HFFc6 (cell line): ENCODE results near the gene FGFR3. TPM values are rescaled to one million over a fixed set of nuclear protein-coding genes. Genes with fewer than 3 reads are reported as not detected.
A peak's percentile ranks its signal among the peaks of the same experiment; 100 is the strongest.

Experiments
- DNase-seq: peaks from one replicate; pipeline ENCODE4 v3.0.0-alpha.2; 2018
- H3K27ac Mint-ChIP-seq: 2 replicates; pipeline ENCODE4 v1.8.0; 2020; ENCODE audit warnings: mild to moderate bottlenecking, mixed read lengths
- H3K27me3 Mint-ChIP-seq: 2 replicates; pipeline ENCODE4 v1.8.0; 2021; ENCODE audit warnings: mild to moderate bottlenecking, moderate library complexity, mixed read lengths; ENCODE audit not compliant: insufficient read depth
- H3K36me3 Mint-ChIP-seq: 2 replicates; pipeline ENCODE4 v1.8.0; 2021; ENCODE audit warnings: low read depth, mixed read lengths
- H3K4me1 Mint-ChIP-seq: 2 replicates; pipeline ENCODE4 v1.8.0; 2020; ENCODE audit warnings: low read depth, mixed read lengths
- H3K4me3 Mint-ChIP-seq: 2 replicates; pipeline ENCODE4 v1.8.0; 2020; ENCODE audit warnings: mild to moderate bottlenecking, moderate library complexity, mixed read lengths
- H3K9me3 Mint-ChIP-seq: 2 replicates; pipeline ENCODE4 v1.8.0; 2020; ENCODE audit warnings: mild to moderate bottlenecking, mixed read lengths
- total RNA-seq, 6 experiments: library from RNA; stranded (reverse); fragmentation: NEBNext Ultra II Directional; extraction: Animal tissue kit (Norgen Biotek cat#: 25700); gene quantifications; 2 replicates in 1 of 6; 3 replicates in 5 of 6; pipeline ENCODE4 v1.2.3, GENCODE V29; 2021
- TF ChIP-seq, protein P1 (sequence below): fragments of 200-600 bp; sonication (generic); IDR thresholded peaks from 2 replicates; pipeline ENCODE4 v1.5.0; 2021; ENCODE audit warnings: antibody characterized with exemption, mild to moderate bottlenecking

FGFR3 gene
- total RNA-seq, 6 experiments from 2014 or later = 0.59 to 1.6 (median 0.75) TPM

DNA sequence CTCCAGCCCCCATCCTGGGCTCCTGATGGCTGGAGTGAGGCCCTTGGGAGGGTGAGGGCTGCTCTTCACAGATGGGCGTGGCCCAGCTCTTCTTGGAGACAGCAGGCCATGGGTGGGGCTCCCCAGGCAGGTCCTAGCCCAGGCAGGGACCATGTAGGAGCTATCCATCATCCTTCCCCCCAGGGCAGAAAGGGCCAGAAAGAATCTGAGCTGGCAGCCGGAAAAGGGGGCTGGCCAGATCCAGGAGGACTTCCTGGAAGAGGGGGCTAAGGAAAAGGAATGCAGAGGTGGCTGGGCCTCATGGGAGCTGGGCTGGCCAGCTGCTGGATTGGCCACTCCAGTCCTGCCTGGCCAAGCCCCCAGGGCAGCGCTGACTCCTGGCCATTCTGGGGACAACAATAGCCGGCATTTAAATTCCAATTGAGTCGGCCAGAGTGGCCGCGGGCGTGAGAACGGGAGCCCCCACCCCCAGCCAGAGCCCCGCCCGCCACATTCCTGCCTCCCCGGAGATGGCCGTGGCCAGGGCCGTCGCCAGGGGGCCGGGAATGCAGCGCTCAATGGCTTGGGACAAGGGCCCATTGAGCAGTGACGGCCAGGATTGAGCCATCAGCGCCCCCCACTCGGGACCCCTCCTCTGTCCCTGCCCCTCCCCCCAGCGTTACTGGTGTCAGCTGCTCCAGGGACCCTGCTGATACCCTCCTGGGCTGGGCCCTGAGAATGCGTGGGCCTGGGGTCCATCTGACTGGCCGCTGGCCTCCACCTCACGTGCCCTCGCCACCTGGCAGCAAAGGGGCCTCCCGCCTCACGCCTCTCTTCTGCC is 15.1 kb upstream of the FGFR3 start:
- H3K9me3 Mint-ChIP-seq = no peaks in the 10 kb centered on the region
- no peaks in the 10 kb centered on the region for H3K36me3 Mint-ChIP-seq
- no peak overlapping the region for H3K27ac Mint-ChIP-seq
- peak; percentile 56 for DNase-seq
- no peaks in the 10 kb centered on the region for H3K4me1 Mint-ChIP-seq
- no peak overlapping the region for H3K4me3 Mint-ChIP-seq
- TF ChIP-seq, protein P1, sequence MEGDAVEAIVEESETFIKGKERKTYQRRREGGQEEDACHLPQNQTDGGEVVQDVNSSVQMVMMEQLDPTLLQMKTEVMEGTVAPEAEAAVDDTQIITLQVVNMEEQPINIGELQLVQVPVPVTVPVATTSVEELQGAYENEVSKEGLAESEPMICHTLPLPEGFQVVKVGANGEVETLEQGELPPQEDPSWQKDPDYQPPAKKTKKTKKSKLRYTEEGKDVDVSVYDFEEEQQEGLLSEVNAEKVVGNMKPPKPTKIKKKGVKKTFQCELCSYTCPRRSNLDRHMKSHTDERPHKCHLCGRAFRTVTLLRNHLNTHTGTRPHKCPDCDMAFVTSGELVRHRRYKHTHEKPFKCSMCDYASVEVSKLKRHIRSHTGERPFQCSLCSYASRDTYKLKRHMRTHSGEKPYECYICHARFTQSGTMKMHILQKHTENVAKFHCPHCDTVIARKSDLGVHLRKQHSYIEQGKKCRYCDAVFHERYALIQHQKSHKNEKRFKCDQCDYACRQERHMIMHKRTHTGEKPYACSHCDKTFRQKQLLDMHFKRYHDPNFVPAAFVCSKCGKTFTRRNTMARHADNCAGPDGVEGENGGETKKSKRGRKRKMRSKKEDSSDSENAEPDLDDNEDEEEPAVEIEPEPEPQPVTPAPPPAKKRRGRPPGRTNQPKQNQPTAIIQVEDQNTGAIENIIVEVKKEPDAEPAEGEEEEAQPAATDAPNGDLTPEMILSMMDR = peak; percentile 41; the same call in 1 of the 2 replicates
- H3K27me3 Mint-ChIP-seq = peaks cover 4% of the 10 kb centered on the region

GRCh38 chr4:1778642-1779392 is 14.3 kb upstream of the FGFR3 start:
- Mint-ChIP-seq H3K4me3 (no peak overlapping the region), H3K9me3 (no peaks in the 10 kb centered on the region), H3K27ac (no peak overlapping the region), H3K27me3 (peaks cover 4% of the 10 kb centered on the region), H3K4me1 (no peaks in the 10 kb centered on the region), H3K36me3 (no peaks in the 10 kb centered on the region)
- TF ChIP-seq, protein P1 = no peak
- no peak for DNase-seq

DNA sequence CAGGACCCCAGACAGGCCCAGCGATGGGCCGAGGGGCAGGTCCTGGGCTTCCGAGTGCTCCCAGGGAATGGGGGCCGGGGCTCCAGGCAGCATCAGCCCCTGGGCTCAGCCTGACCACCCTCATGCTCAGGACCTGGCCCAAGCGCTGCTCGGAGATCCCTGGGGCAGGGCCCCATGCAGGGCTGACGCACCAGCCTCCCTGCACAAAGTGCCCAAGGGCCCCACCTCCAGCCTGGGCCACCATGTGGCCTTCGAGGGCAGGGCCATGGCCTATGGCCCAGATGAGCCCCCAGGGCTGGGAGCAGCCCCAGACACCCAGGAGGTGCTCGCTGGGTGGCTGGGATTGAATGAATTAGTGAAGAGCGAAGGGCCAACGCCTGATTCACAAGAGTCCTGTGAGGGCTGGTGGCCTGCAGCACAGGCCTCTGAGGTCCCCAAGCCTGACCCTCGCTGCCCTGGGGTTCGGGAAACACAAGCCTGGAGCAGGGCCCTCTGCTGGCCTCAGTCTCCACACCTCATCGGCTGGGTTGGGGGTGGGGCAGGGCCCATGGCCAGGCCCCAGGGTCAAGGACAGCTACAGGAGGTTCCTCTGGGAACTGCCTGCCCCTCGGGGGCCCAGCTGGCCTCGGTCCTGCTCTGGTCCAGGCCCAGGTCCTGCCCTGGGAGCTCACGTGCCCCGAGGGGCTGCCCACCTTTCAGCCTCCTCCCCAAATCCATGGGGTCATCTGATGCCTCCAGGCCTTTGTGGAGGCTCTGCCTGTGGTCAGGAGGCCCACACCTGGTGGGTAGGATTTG is 13.3 kb upstream of the FGFR3 start:
- no peaks in the 10 kb centered on the region for H3K36me3 Mint-ChIP-seq
- no peak overlapping the region for H3K4me3 Mint-ChIP-seq
- no peaks in the 10 kb centered on the region for H3K9me3 Mint-ChIP-seq
- TF ChIP-seq, protein P1 = no peak
- H3K27me3 Mint-ChIP-seq = peaks cover 4% of the 10 kb centered on the region
- no peak overlapping the region for H3K27ac Mint-ChIP-seq
- H3K4me1 Mint-ChIP-seq = no peaks in the 10 kb centered on the region
- DNase-seq = no peak

GRCh38 chr4:1780435-1780834 is 12.7 kb upstream of the FGFR3 start:
- H3K4me3 Mint-ChIP-seq = no peak overlapping the region
- DNase-seq = no peak
- H3K36me3 Mint-ChIP-seq = no peaks in the 10 kb centered on the region
- H3K27me3 Mint-ChIP-seq = peaks cover 4% of the 10 kb centered on the region
- no peaks in the 10 kb centered on the region for H3K9me3 Mint-ChIP-seq
- no peaks in the 10 kb centered on the region for H3K4me1 Mint-ChIP-seq
- no peak overlapping the region for H3K27ac Mint-ChIP-seq
- TF ChIP-seq, protein P1 = no peak

- TF ChIP-seq, protein P1 = no peak
- DNase-seq = no peak
- Mint-ChIP-seq H3K27ac (no peak overlapping the region), H3K4me3 (no peak overlapping the region), H3K27me3 (peaks cover 4% of the 10 kb centered on the region), H3K4me1 (no peaks in the 10 kb centered on the region), H3K36me3 (no peaks in the 10 kb centered on the region), H3K9me3 (no peaks in the 10 kb centered on the region)
These were observed 10.1 kb upstream of the FGFR3 start for GRCh38 chr4:1783015-1783414.
